Thyroid gland (tissue), 4 donors: Measurements from ENCODE around the gene KLK11. TPM values are rescaled to one million over a fixed set of nuclear protein-coding genes. Genes with fewer than 3 reads are reported as not detected.
"Not testable (repeated sequence)": the region's sequence is repeated elsewhere in the genome, so short reads cannot be mapped to it uniquely, and the experiment has no call there.

Experiments
- DNase-seq, 2 donors: peaks; one replicate each; pipeline ENCODE4 v3.0.0-alpha.2; 2019
- H3K27ac ChIP-seq, 3 donors: fragments of 200-600 bp; sonication (generic); 1 replicate in 2 of 3; 2 replicates in 1 of 3; pipeline ENCODE4 v1.5.1; 2016 to 2019; ENCODE audit warnings: mild to moderate bottlenecking in 1 of 3, moderate library complexity in 1 of 3
- H3K27me3 ChIP-seq: fragments of 200-600 bp; sonication (generic); one replicate; pipeline ENCODE4 v1.5.1; 2019
- H3K36me3 ChIP-seq, 2 donors: fragments of 200-600 bp; sonication (generic); one replicate each; pipeline ENCODE4 v1.5.1; 2016 to 2019
- H3K4me1 ChIP-seq, 2 donors: fragments of 200-600 bp; sonication (generic); one replicate each; pipeline ENCODE4 v1.5.1; 2017 to 2019
- H3K4me3 ChIP-seq, 3 donors: fragments of 200-600 bp; sonication (generic); replicated peaks in 1 of 3; 1 replicate in 2 of 3; 2 replicates in 1 of 3; pipeline ENCODE4 v1.5.1; 2016; ENCODE audit warnings: mild to moderate bottlenecking in 1 of 3
- H3K9me3 ChIP-seq: fragments of 200-600 bp; sonication (generic); one replicate; pipeline ENCODE4 v1.5.1; 2017
- POLR2A ChIP-seq, 2 donors: fragments of 450-650 bp; IDR thresholded peaks; one replicate each; pipeline ENCODE4 v1.6.1; 2017; ENCODE audit warnings: antibody characterized with exemption in 2 of 2, mild to moderate bottlenecking in 2 of 2, moderate library complexity in 1 of 2
- WGBS, 2 donors: methylation state at CpG; one replicate each; pipeline ENCODE4 v1.1.5; 2017; 5-methylcytosine and 5-hydroxymethylcytosine counted together
- intact Hi-C: fragments of 100-400 bp; cut with DNase I; formaldehyde crosslinking; loops from one replicate; pipeline ENCODE4 v1.15.1; 2023
- total RNA-seq, 4 donors: library from RNA; depleted of rRNA; stranded (reverse); fragments of >200 nt; gene quantifications; one replicate each; pipeline ENCODE4 v1.2.3, GENCODE V29; 2016
- TF ChIP-seq, protein P1 (sequence below), 6 experiments: fragments of 200-600 bp in 3 of 6; fragments of 450-650 bp in 3 of 6; sonication (generic) in 3 of 6; IDR thresholded peaks; one replicate each; pipeline ENCODE4 v1.5.1; 2016 to 2019; ENCODE audit warnings: antibody characterized with exemption in 6 of 6, mild to moderate bottlenecking in 2 of 6, inconsistent platforms in 1 of 6, moderate library complexity in 1 of 6

The KLK11 gene
- total RNA-seq, 4 donors from 2014 or later = 0.40 to 0.93 TPM; not detected in 2

DNA sequence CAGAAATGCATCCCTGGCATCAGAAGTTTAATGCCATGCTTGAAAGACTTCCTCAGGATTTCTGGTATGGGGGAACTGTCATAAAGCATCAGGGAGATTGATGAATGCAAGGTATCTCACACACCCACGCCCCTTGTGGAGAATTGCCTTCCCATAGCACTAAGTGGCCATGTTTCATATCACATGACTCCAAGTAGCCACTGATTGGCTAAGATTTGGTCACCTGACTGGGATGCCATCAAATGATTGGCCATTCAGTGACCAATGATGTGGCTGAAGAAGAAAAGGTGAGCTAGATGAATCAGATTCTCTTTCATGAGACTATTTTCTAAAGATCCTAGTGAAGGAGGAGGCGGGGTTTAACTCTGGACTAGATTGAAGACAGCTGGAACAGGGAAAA is 32.3 kb downstream of the KLK11 start:
- intact Hi-C loops = no loop called here
- Histone ChIP-seq H3K9me3 (no peaks in the 10 kb centered on the region), H3K27me3 (no peaks in the 10 kb centered on the region), H3K36me3 (no peaks in the 10 kb centered on the region), H3K4me1 (no peaks in the 10 kb centered on the region), H3K4me3 (no peak overlapping the region), H3K27ac (no peak overlapping the region)
- 81 to 88% methylated on average over 2 of the region's 2 CpGs for WGBS, 2 donors
- TF ChIP-seq, protein P1, sequence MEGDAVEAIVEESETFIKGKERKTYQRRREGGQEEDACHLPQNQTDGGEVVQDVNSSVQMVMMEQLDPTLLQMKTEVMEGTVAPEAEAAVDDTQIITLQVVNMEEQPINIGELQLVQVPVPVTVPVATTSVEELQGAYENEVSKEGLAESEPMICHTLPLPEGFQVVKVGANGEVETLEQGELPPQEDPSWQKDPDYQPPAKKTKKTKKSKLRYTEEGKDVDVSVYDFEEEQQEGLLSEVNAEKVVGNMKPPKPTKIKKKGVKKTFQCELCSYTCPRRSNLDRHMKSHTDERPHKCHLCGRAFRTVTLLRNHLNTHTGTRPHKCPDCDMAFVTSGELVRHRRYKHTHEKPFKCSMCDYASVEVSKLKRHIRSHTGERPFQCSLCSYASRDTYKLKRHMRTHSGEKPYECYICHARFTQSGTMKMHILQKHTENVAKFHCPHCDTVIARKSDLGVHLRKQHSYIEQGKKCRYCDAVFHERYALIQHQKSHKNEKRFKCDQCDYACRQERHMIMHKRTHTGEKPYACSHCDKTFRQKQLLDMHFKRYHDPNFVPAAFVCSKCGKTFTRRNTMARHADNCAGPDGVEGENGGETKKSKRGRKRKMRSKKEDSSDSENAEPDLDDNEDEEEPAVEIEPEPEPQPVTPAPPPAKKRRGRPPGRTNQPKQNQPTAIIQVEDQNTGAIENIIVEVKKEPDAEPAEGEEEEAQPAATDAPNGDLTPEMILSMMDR (IDR thresholded peaks at IDR 0.05) = no peak
- no peak for TF ChIP-seq POLR2A (IDR thresholded peaks at IDR 0.05)
- no peak for DNase-seq

DNA sequence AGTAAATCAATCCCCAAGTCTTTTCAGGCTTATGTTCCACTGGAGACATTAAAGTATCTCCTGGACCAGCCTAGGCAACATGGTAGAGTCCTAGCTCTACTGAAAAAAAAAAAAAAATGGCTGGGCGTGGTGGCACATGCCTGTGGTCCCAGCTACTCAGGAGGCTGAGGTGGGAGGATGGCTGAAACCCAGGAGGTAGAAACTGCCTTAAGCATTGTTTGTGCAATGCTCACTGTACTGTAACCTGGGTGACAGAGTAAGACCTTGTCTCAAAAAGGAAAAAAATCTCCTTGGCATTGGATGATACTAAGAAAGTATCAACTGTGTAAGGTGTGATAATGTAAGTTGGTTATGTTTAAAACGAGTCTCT is 33.8 kb downstream of the KLK11 start:
- no peak for DNase-seq
- no peak for TF ChIP-seq POLR2A (IDR thresholded peaks at IDR 0.05)
- TF ChIP-seq, protein P1 (IDR thresholded peaks at IDR 0.05) = no peak
- Histone ChIP-seq H3K27me3 (no peaks in the 10 kb centered on the region), H3K4me3 (no peak overlapping the region), H3K4me1 (no peaks in the 10 kb centered on the region), H3K9me3 (no peaks in the 10 kb centered on the region), H3K27ac (no peak overlapping the region), H3K36me3 (no peaks in the 10 kb centered on the region)
- 68 to 71% methylated on average over 2 of the region's 2 CpGs for WGBS, 2 donors
- intact Hi-C loops = no loop called here

DNA sequence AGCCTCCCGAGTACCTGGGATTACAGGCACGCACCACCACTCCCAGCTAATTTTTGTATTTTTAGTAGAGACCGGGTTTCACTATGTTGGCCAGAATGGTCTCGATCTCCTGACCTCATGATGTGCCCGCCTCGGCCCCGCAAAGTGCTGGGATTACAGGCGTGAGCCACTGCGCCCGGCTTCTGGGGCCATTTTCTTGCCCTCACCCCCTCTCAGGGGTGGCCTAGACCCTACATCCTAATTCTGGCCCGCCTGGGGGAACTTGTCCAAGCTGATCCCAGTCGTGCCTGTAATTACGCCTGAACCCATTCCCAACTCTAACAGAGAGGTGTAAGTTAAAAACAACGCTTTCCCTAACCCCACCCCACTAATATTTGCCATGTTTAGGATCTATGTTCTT is 42.0 kb downstream of the KLK11 start:
- WGBS, 2 donors = 83 to 85% methylated on average over 14 of the region's 14 CpGs
- H3K9me3 ChIP-seq, DNase-seq, H3K36me3 ChIP-seq, H3K4me1 ChIP-seq, H3K27me3 ChIP-seq, H3K4me3 ChIP-seq, H3K27ac ChIP-seq, intact Hi-C loops: not testable (repeated sequence)

DNA sequence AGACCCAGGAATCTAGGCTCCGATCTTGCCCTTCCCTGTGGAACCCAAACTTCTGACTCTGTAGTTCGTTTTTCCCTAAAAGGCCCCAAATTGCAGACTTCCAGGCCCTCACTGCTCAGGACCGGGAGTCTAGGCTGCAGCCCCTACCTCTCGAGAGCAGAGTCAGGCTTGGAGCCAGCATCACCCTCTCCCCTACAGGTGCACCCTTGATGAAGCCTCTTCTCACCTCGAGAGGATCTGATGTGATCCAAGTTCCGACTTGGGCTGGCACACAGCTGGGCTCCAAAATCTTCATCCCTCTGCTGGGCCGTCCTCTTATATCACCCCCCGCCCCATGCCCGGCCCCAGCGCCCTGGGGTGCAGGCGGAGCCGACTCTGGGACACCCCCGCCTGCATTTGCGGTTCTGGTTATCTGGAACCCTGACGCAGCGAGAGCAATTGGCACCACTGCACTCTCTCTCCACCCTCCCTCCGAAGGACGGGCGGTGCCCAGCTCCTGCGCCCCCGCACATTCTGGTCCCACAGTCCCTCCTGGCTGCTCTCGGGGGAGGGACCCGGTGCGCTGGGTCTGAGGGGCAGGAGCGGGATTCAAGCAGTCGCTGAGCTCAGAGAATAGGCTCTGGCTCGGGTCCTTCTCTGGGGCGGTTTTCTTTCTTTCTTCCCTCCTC is 42.7 kb downstream of the KLK11 start, which contains the start of gene KLK7:
TSS of gene KLK7 (minus strand) at position 293 of the 668 bp plus-strand sequence. CDS start 1,518 bp downstream, outside the sequence.
- H3K27me3 ChIP-seq = no peaks in the 10 kb centered on the region

DNA sequence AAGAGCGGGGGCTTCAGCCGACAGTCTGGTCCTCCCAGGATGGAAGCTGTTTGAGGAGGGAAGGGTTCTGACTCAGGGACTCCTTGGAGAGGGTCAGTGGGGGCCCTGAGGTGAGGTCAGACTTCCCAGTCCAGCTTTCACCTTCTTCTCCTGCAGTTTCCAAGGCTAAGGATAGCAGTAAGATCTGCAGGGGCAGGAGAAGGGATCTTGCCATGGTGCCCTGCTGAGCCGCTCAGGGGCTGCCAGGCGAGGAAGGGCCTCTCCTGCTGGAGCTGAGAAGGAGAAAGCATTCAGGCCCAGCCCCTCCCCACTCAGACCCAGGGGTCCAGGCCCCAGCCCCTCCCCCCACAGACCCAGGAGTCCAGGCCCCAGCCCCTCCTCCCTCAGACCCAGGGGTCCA is 44.2 kb downstream of the KLK11 start:
- no peaks in the 10 kb centered on the region for H3K27me3 ChIP-seq
- intact Hi-C loops = no loop called here
- 77 to 86% methylated on average over 4 of the region's 4 CpGs for WGBS, 2 donors
- H3K4me1 ChIP-seq = no peaks in the 10 kb centered on the region
- no peak overlapping the region for H3K27ac ChIP-seq
- no peaks in the 10 kb centered on the region for H3K36me3 ChIP-seq
- no peak for DNase-seq
- no peak overlapping the region for H3K4me3 ChIP-seq
- no peaks in the 10 kb centered on the region for H3K9me3 ChIP-seq
- no peak for TF ChIP-seq POLR2A (IDR thresholded peaks at IDR 0.05)
- TF ChIP-seq, protein P1 (IDR thresholded peaks at IDR 0.05) = no peak

More for the DNA sequence above, 42.7 kb downstream of the KLK11 start, which contains the start of gene KLK7:
- no peak for DNase-seq
- H3K27ac ChIP-seq = no peak within 1 kb of the TSS
- WGBS, 2 donors = 12 to 24% methylated on average over 16 to 28 of the region's 28 CpGs
- no peaks in the 10 kb centered on the region for H3K36me3 ChIP-seq
- TF ChIP-seq POLR2A (IDR thresholded peaks at IDR 0.05) = no peak
- TF ChIP-seq, protein P1 (IDR thresholded peaks at IDR 0.05) = no peak
- intact Hi-C loops = no loop called here
- H3K9me3 ChIP-seq = no peaks in the 10 kb centered on the region
- no peaks in the 10 kb centered on the region for H3K4me1 ChIP-seq
- H3K4me3 ChIP-seq = no peak within 1 kb of the TSS
